K562 (cell line): ENCODE results near the gene AP3S2.

Source experiments
- CBFB ChIP-seq: sonication (generic); formaldehyde crosslinking; IDR thresholded peaks from 2 replicates; pipeline ENCODE4 v1.4.0; 2020; ENCODE audit warnings: mild to moderate bottlenecking, missing genetic modification reagents
- CTCF ChIP-seq, 3 experiments: IDR thresholded peaks in 2 of 3; conservative IDR thresholded peaks in 1 of 3; 2 replicates each; pipeline ENCODE4 v1.5.1; 2011 to 2012; ENCODE audit warnings: low read length in 3 of 3, mild to moderate bottlenecking in 3 of 3, control low read depth in 2 of 3, improper control_type of control experiment in 1 of 3, inconsistent platforms in 1 of 3, low read depth in 1 of 3, mixed read lengths in 1 of 3, moderate library complexity in 1 of 3; ENCODE audit not compliant: insufficient read depth in 2 of 3
- HBP1 ChIP-seq: fragments of 450-650 bp; formaldehyde crosslinking; IDR thresholded peaks from 2 replicates; pipeline ENCODE4 v1.4.0; 2022; ENCODE audit warnings: missing genetic modification characterization
- HNRNPK ChIP-seq: fragments of 200-400 bp; formaldehyde crosslinking; IDR thresholded peaks from one replicate; pipeline ENCODE4 v1.6.1; 2018; ENCODE audit warnings: mild to moderate bottlenecking, low read depth, low read length; ENCODE audit not compliant: poor library complexity, severe bottlenecking
- ID3 ChIP-seq, 2 experiments: fragments of 250-450 bp in 1 of 2; fragments of 450-650 bp in 1 of 2; sonication (Bioruptor Pico) in 1 of 2; IDR thresholded peaks; 2 replicates each; pipeline versions ENCODE4 v1.6.1 to v1.8.0; 2016 to 2021; ENCODE audit warnings: mild to moderate bottlenecking in 2 of 2, moderate library complexity in 2 of 2, missing compliant biosample characterization in 1 of 2, missing genetic modification characterization in 1 of 2
- IRF2 ChIP-seq: sonication (generic); formaldehyde crosslinking; IDR thresholded peaks from 2 replicates; pipeline ENCODE4 v1.8.1; 2022; ENCODE audit warnings: mild to moderate bottlenecking, missing genetic modification reagents
- IRF9 ChIP-seq: fragments of 450-650 bp; IDR thresholded peaks from 2 replicates; pipeline ENCODE4 v1.6.1; 2016; ENCODE audit warnings: missing biosample characterization, missing genetic modification characterization
- MAFK ChIP-seq: IDR thresholded peaks from 2 replicates; pipeline ENCODE4 v1.6.1; 2011; ENCODE audit warnings: low read length, improper control_type of control experiment
- NFE2L1 ChIP-seq: fragments of 450-650 bp; IDR thresholded peaks from 2 replicates; pipeline ENCODE4 v1.6.1; 2016; ENCODE audit warnings: missing genetic modification characterization, low read depth, mild to moderate bottlenecking, missing compliant biosample characterization, moderate library complexity, borderline replicate concordance
- RAD51 ChIP-seq: fragments of 450-650 bp; IDR thresholded peaks from 2 replicates; pipeline ENCODE4 v1.7.1; 2016; ENCODE audit warnings: low read depth, mild to moderate bottlenecking, borderline replicate concordance
- TBP ChIP-seq: optimal IDR thresholded peaks from 2 replicates; pipeline ENCODE3; 2011; ENCODE audit warnings: low read depth, low read length, improper control_type of control experiment
- TOE1 ChIP-seq, 2 experiments: fragments of 450-650 bp in 1 of 2; sonication (generic) in 1 of 2; formaldehyde crosslinking in 1 of 2; IDR thresholded peaks; 2 replicates each; pipeline versions ENCODE4 v1.7.1 to v1.8.0; 2016 to 2022; ENCODE audit warnings: borderline replicate concordance in 2 of 2, mild to moderate bottlenecking in 2 of 2, antibody characterized with exemption in 1 of 2, inconsistent platforms in 1 of 2, low read depth in 1 of 2, missing genetic modification reagents in 1 of 2, moderate library complexity in 1 of 2
- ZNF639 ChIP-seq, 2 experiments: fragments of 200-800 bp in 1 of 2; sonication (Bioruptor generic) in 1 of 2; sonication (generic) in 1 of 2; formaldehyde crosslinking in 1 of 2; IDR thresholded peaks in 1 of 2; conservative IDR thresholded peaks in 1 of 2; 2 replicates each; pipeline versions ENCODE4 v1.5.0 to v1.6.1; 2016 to 2020; ENCODE audit warnings: missing compliant biosample characterization in 1 of 2, missing genetic modification characterization in 1 of 2, missing genetic modification reagents in 1 of 2

DNA sequence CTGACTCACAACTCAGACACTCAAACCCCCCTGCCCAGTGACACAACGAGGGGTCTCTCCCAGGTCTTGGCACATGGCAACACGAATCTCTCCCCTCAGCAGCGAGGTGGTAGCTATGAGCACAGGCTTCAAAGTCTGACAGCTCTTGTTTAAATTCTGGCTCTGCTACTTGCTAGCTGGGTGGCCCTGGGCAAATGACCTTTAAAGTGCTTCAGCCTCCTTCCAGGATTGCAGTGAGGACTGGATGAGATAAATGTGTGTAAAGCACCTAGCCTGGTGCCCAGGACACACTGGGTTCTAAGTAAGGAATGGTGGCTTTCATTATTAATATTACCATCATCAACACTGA is 56.0 kb downstream of the AP3S2 start:
- TF ChIP-seq IRF9 (no peak), TBP (no peak), ZNF639 (CRISPR knock-in tag; conservative IDR thresholded peaks at IDR 0.05 in 1 of 2, IDR thresholded peaks at IDR 0.05 in 1 of 2) (no peak), NFE2L1 (tag) (no peak), CTCF (IDR thresholded peaks at IDR 0.05 in 2 of 3, conservative IDR thresholded peaks at IDR 0.05 in 1 of 3; ENCODE audit: insufficient read depth in 2 of 3, low read depth in 1 of 3, low read length in 3 of 3) (no peak), RAD51 (no peak), CBFB (CRISPR knock-in tag) (no peak), TOE1 (IDR thresholded peaks at IDR 0.05; ENCODE audit: borderline replicate concordance) (no peak), TOE1 (CRISPR knock-in tag; IDR thresholded peaks at IDR 0.05; ENCODE audit: borderline replicate concordance, low read depth) (no peak), ID3 (CRISPR knock-in tag; IDR thresholded peaks at IDR 0.05) (no peak), ID3 (tag; IDR thresholded peaks at IDR 0.05) (no peak), HNRNPK (no peak), HBP1 (CRISPR knock-in tag) (no peak), MAFK (no peak), IRF2 (CRISPR knock-in tag) (no peak)
